Spleen (tissue), 11 donors: ENCODE data around the gene DRAP1. TPM values are rescaled to one million over a fixed set of nuclear protein-coding genes. Genes with fewer than 3 reads are reported as not detected.

Source experiments
- DNase-seq: peaks from one replicate; pipeline ENCODE4 v3.0.0-alpha.2; 2020
- H3K27ac ChIP-seq, 8 donors: fragments of 200-600 bp; sonication (generic) in 7 of 8; 1 replicate in 4 of 8; 2 replicates in 4 of 8; pipeline versions ENCODE4 v1.5.0 to v1.8.0; 2016 to 2021; ENCODE audit warnings: inconsistent platforms in 4 of 8, mild to moderate bottlenecking in 4 of 8, moderate library complexity in 1 of 8
- H3K27me3 ChIP-seq, 7 donors: fragments of 200-600 bp; sonication (generic) in 6 of 7; replicated peaks in 1 of 7; 1 replicate in 4 of 7; 2 replicates in 3 of 7; pipeline versions ENCODE4 v1.5.0 to v1.8.0; 2016 to 2021; ENCODE audit warnings: inconsistent platforms in 3 of 7, mild to moderate bottlenecking in 1 of 7
- H3K36me3 ChIP-seq, 6 donors: fragments of 200-600 bp; sonication (generic) in 5 of 6; 1 replicate in 4 of 6; 2 replicates in 2 of 6; pipeline versions ENCODE4 v1.5.0 to v1.8.0; 2016 to 2021; ENCODE audit warnings: inconsistent platforms in 2 of 6
- H3K4me1 ChIP-seq, 6 donors: fragments of 200-600 bp; sonication (generic) in 5 of 6; 1 replicate in 3 of 6; 2 replicates in 3 of 6; pipeline versions ENCODE4 v1.5.0 to v1.8.0; 2016 to 2021; ENCODE audit warnings: inconsistent platforms in 3 of 6
- H3K4me3 ChIP-seq, 8 donors: fragments of 200-600 bp; sonication (generic) in 7 of 8; 1 replicate in 4 of 8; 2 replicates in 4 of 8; pipeline versions ENCODE4 v1.5.0 to v1.8.0; 2016 to 2021; ENCODE audit warnings: inconsistent platforms in 4 of 8, mild to moderate bottlenecking in 4 of 8, moderate library complexity in 2 of 8
- H3K9me3 ChIP-seq, 8 donors: fragments of 200-600 bp; sonication (generic) in 7 of 8; 1 replicate in 4 of 8; 2 replicates in 4 of 8; pipeline versions ENCODE4 v1.5.0 to v1.8.0; 2016 to 2021; ENCODE audit warnings: inconsistent platforms in 4 of 8
- POLR2A ChIP-seq, 3 donors: fragments of 450-650 bp; IDR thresholded peaks; one replicate each; pipeline ENCODE4 v1.5.1; 2017; ENCODE audit warnings: antibody characterized with exemption in 3 of 3, mild to moderate bottlenecking in 1 of 3
- POLR2AphosphoS5 ChIP-seq, 3 donors: sonication (generic); formaldehyde crosslinking; IDR thresholded peaks; one replicate each; pipeline ENCODE4 v1.5.1; 2017; ENCODE audit warnings: antibody characterized with exemption in 3 of 3
- WGBS, 5 donors: extraction: QIAGEN DNeasy Blood & Tissue Kit in 3 of 5; methylation state at CpG; one replicate each; pipeline versions ENCODE4 v1.1.5 to v1.1.7; 2013 to 2018; 5-methylcytosine and 5-hydroxymethylcytosine counted together
- intact Hi-C: fragments of 100-400 bp; cut with DNase I; formaldehyde crosslinking; loops from one replicate; pipeline ENCODE4 v1.15.0; 2023; ENCODE audit warnings: low total_unique reads
- polyA plus RNA-seq, 3 donors: library from polyadenylated mRNA; stranded (reverse); fragments of 200-250 nt; gene quantifications; one replicate each; pipeline ENCODE4 v1.2.1, GENCODE V29; 2013
- total RNA-seq, 7 donors: library from RNA; depleted of rRNA in 3 of 7; stranded (reverse); fragments of >200 nt in 3 of 7; fragmentation: NEBNext Ultra II Directional in 4 of 7; extraction: Animal tissue kit (Norgen Biotek cat#: 25700) in 4 of 7; gene quantifications; one replicate each; pipeline versions ENCODE4 v1.1.0 to v1.2.1, GENCODE V29; 2016 to 2021
- TF ChIP-seq, protein P1 (sequence below), 11 experiments: fragments of 200-600 bp in 7 of 11; fragments of 450-650 bp in 4 of 11; sonication (generic) in 4 of 11; IDR thresholded peaks in 8 of 11; conservative IDR thresholded peaks in 3 of 11; 1 replicate in 7 of 11; 2 replicates in 4 of 11; pipeline versions ENCODE4 v1.4.0 to v1.8.0; 2016 to 2021; ENCODE audit warnings: antibody characterized with exemption in 11 of 11, inconsistent platforms in 4 of 11, mild to moderate bottlenecking in 1 of 11
- donor health status: healthy with polysubstance abuse.
- donor health status: DM: no; HTN: no; CAD: no; lungs with moderate emphysema.
- donor health status: DM: no; HTN: no; CAD: no.
- donor health status: Bipolar disorder and iron deficiency.
- donor health status: healthy.
- donor health status: DM: no; HTN: no; CAD: no.
- donor health status: DM: yes; HTN: yes; CAD: no.

DRAP1 gene
- total and polyA plus RNA-seq, 10 donors: 58.3 to 123 (median 71.5) TPM

DNA sequence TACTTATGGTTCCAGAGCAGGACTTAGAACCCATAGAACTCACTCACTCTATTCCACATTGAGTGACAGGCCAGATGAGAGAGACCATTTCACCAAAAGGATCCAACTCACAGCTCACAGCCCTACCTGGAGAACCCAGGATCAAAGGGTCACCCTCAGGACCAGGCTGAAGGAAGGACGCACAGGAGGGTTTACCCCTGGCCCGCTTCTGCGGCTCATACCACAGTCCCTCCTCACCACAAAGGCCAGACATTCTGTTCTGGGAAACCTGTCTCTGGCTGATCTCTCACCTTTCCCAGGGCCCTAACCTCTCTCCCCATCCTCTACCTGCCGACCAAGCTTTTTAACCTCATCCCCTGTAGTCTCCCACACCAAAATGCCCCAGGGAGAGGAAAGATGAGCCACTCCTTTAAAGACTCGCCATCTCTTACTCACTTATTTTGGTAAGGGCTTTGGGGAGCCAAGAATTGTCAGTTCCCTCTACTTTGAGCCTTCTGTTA, 23.7 kb upstream of the DRAP1 start:
- Histone ChIP-seq H3K27me3 (peaks cover 0 to 21% (median 13%) of the 10 kb centered on the region in 7 donors), H3K36me3 (no peaks in the 10 kb centered on the region), H3K4me1 (peaks cover 37 to 69% (median 55%) of the 10 kb centered on the region in 6 donors), H3K4me3 (no peak overlapping the region), H3K9me3 (no peaks in the 10 kb centered on the region), H3K27ac (no peak overlapping the region)
- intact Hi-C loops: no loop called here
- 95 to 98% (median 96%) methylated on average over 5 of the region's 5 CpGs for WGBS, 5 donors
- TF ChIP-seq, protein P1, sequence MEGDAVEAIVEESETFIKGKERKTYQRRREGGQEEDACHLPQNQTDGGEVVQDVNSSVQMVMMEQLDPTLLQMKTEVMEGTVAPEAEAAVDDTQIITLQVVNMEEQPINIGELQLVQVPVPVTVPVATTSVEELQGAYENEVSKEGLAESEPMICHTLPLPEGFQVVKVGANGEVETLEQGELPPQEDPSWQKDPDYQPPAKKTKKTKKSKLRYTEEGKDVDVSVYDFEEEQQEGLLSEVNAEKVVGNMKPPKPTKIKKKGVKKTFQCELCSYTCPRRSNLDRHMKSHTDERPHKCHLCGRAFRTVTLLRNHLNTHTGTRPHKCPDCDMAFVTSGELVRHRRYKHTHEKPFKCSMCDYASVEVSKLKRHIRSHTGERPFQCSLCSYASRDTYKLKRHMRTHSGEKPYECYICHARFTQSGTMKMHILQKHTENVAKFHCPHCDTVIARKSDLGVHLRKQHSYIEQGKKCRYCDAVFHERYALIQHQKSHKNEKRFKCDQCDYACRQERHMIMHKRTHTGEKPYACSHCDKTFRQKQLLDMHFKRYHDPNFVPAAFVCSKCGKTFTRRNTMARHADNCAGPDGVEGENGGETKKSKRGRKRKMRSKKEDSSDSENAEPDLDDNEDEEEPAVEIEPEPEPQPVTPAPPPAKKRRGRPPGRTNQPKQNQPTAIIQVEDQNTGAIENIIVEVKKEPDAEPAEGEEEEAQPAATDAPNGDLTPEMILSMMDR (IDR thresholded peaks at IDR 0.05 in 8 of 11, conservative IDR thresholded peaks at IDR 0.05 in 3 of 11): no peak
- TF ChIP-seq POLR2A (IDR thresholded peaks at IDR 0.05) (no peak), POLR2AphosphoS5 (IDR thresholded peaks at IDR 0.05) (no peak)
- no peak for DNase-seq

DNA sequence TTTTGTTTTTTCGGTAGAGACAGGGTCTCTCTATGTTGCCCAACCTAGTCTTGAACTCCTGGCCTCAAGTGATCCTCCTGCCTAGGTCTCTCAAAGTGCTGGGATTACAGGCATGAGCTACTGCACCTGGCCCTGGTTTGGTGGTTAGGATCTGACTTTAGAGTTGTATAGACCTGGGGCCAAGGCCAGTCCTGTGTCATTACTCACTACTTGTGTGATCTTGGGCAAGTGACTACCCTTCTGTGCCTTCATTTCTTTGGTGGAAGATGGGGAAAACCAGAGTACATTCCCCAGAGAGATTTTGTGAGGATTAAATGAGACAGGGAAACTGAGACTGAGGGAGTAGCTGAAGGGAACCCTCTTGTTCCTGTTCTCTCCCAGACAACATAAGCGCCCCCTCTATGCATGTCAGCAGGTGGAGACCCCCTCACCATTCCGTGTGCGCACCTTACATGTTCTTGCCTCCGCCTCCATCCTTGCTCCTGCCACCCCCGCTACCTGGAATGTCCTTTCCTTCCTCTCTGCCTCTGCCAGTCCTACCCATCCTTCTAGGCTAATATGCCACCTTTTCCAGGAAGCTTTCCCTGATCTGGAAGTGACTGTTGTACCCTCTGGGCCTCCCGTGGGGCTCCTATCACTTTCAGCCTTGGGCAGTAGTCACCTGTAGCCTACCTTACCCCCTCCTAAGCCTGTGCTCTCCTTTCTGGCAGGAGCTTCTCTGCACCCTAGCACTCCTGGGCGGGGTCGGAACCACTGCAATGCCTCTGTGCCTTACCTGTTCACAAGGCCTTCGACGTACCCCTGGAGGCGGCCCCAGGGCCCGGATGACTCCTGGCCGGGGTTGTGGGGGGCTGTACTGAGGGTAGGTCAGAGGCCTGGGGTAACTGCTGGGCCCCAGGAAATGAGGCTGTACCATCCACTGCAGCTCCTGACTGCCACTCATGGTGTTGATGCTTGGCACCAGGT, 22.9 kb upstream of the DRAP1 start:
- Histone ChIP-seq H3K4me1 (peaks cover 37 to 69% (median 59%) of the 10 kb centered on the region in 6 donors), H3K4me3 (no peak overlapping the region), H3K27ac (no peak overlapping the region), H3K27me3 (peaks cover 0 to 25% (median 13%) of the 10 kb centered on the region in 7 donors), H3K36me3 (no peaks in the 10 kb centered on the region), H3K9me3 (no peaks in the 10 kb centered on the region)
- DNase-seq: no peak
- WGBS, 5 donors: 89 to 96% (median 93%) methylated on average over 14 of the region's 14 CpGs
- TF ChIP-seq POLR2A (IDR thresholded peaks at IDR 0.05): no peak
- TF ChIP-seq, protein P1 (IDR thresholded peaks at IDR 0.05 in 8 of 11, conservative IDR thresholded peaks at IDR 0.05 in 3 of 11): no peak
- no peak for TF ChIP-seq POLR2AphosphoS5 (IDR thresholded peaks at IDR 0.05)
- intact Hi-C loops: no loop called here

DNA sequence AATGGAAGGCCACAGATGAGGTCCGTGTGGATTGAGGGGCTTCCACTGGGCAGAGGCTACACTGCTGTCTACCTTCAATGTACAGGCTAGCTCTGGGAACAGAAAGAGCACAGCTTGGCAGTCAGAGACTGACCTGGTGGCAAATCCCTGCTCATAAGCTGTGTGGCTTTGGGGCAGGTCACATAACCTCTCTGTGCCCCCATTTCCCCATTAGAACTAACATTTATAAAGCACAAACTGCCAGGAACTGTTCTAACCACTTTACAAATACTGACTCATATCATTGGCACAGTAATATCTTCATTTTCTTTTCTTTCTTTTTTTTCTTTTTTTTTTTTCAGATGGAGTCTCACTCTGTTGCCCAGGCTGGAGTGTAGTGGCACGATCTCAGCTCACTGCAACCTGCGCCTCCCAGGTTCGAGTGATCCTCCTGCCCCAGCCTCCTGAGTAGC, 22.2 kb upstream of the DRAP1 start:
- no peak for DNase-seq
- Histone ChIP-seq H3K27me3 (peaks cover 0 to 30% (median 13%) of the 10 kb centered on the region in 7 donors), H3K36me3 (no peaks in the 10 kb centered on the region), H3K9me3 (no peaks in the 10 kb centered on the region), H3K27ac (no peak overlapping the region), H3K4me3 (no peak overlapping the region), H3K4me1 (peaks cover 34 to 68% (median 52%) of the 10 kb centered on the region in 6 donors)
- 91 to 94% (median 94%) methylated on average over 4 of the region's 4 CpGs for WGBS, 5 donors
- intact Hi-C loops: no loop called here
- TF ChIP-seq POLR2AphosphoS5 (IDR thresholded peaks at IDR 0.05) (no peak), POLR2A (IDR thresholded peaks at IDR 0.05) (no peak)
- TF ChIP-seq, protein P1 (IDR thresholded peaks at IDR 0.05 in 8 of 11, conservative IDR thresholded peaks at IDR 0.05 in 3 of 11): no peak
